Measurements from ENCODE around the gene B3GNT8. TPM values are rescaled to one million over a fixed set of nuclear protein-coding genes. Genes with fewer than 3 reads are reported as not detected.

B3GNT8 gene
- total and polyA plus RNA-seq, 9 of the 15 experiments (the other 6 are each of a cell fraction or from before 2014, with no cell fraction given): 0.11 to 2.9 (median 0.65) TPM; not detected in 2

GRCh38 chr19:41449079-41449864, 22.1 kb upstream of the B3GNT8 start (continued):
- TF ChIP-seq GMEB1 (CRISPR knock-in tag; IDR thresholded peaks at IDR 0.05): no peak
- TF ChIP-seq PRPF4 (IDR thresholded peaks at IDR 0.05; ENCODE audit: insufficient read depth, low read depth, low read length, poor library complexity, severe bottlenecking): no peak
- TF ChIP-seq HCFC1 (IDR thresholded peaks at IDR 0.05; ENCODE audit: low read depth, low read length): no peak
- no peak for TF ChIP-seq ZNF23 (CRISPR knock-in tag; IDR thresholded peaks at IDR 0.05)
- TF ChIP-seq FOXA3 (CRISPR knock-in tag; conservative IDR thresholded peaks at IDR 0.05 in 1 of 2, IDR thresholded peaks at IDR 0.05 in 1 of 2): no peak
- 0 out of 4 replicates have a peak, but pooled peaks of 1 of the 2 experiments have one; percentile 35 for TF ChIP-seq MAZ (CRISPR knock-in tag; conservative IDR thresholded peaks at IDR 0.05 in 1 of 2, IDR thresholded peaks at IDR 0.05 in 1 of 2)
- TF ChIP-seq KDM5B (IDR thresholded peaks at IDR 0.05; ENCODE audit: insufficient replicate concordance, low read depth, low read length): no peak
- TF ChIP-seq MEF2D (tag; conservative IDR thresholded peaks at IDR 0.05; ENCODE audit: low read depth): no peak
- TF ChIP-seq CREBBP (IDR thresholded peaks at IDR 0.05; ENCODE audit: low read depth, low read length): no peak
- no peak for TF ChIP-seq BRF1 (IDR thresholded peaks at IDR 0.05; ENCODE audit: borderline replicate concordance, extremely low read depth, insufficient read length)
- TF ChIP-seq ZNF316 (IDR thresholded peaks at IDR 0.05): no peak
- no peak for TF ChIP-seq HES1 (IDR thresholded peaks at IDR 0.05; ENCODE audit: low read depth)
- TF ChIP-seq ESRRB (CRISPR knock-in tag; IDR thresholded peaks at IDR 0.05; ENCODE audit: borderline replicate concordance): no peak
- TF ChIP-seq NCOA2 (IDR thresholded peaks at IDR 0.05; ENCODE audit: partially characterized antibody in 2 of 2): no peak
- TF ChIP-seq ELF1 (tag; IDR thresholded peaks at IDR 0.05): no peak
- TF ChIP-seq BRD4 (IDR thresholded peaks at IDR 0.05): no peak
- peak; percentile 55; the same call in 1 of the 2 replicates for TF ChIP-seq TARDBP (IDR thresholded peaks at IDR 0.05)
- no peak for TF ChIP-seq KDM2B (CRISPR knock-in tag; IDR thresholded peaks at IDR 0.05)
- TF ChIP-seq SNRNP70 (optimal IDR thresholded peaks at IDR 0.05; ENCODE audit: low read depth, low read length): no peak
- TF ChIP-seq TAF1 (IDR thresholded peaks at IDR 0.05; ENCODE audit: control insufficient read depth, extremely low read depth, insufficient read depth, low read length, severe bottlenecking): no peak
- TF ChIP-seq ZKSCAN1 (IDR thresholded peaks at IDR 0.05; ENCODE audit: low read depth, low read length): no peak
- TF ChIP-seq, protein P1, sequence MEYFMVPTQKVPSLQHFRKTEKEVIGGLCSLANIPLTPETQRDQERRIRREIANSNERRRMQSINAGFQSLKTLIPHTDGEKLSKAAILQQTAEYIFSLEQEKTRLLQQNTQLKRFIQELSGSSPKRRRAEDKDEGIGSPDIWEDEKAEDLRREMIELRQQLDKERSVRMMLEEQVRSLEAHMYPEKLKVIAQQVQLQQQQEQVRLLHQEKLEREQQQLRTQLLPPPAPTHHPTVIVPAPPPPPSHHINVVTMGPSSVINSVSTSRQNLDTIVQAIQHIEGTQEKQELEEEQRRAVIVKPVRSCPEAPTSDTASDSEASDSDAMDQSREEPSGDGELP (CRISPR knock-in tag; IDR thresholded peaks at IDR 0.05; ENCODE audit: borderline replicate concordance): peak; percentile 49; the same call in 1 of the 2 replicates
- TF ChIP-seq, protein P2, sequence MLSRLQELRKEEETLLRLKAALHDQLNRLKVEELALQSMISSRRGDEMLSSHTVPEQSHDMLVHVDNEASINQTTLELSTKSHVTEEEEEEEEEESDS (CRISPR knock-in tag; IDR thresholded peaks at IDR 0.05): no peak
- no peak for TF ChIP-seq ETS2 (tag; IDR thresholded peaks at IDR 0.05; ENCODE audit: borderline replicate concordance, poor library complexity, severe bottlenecking)

Measured in K562 (cell line).